Liver (tissue), 9 donors: ENCODE data around the gene ALPI. TPM values are rescaled to one million over a fixed set of nuclear protein-coding genes. Genes with fewer than 3 reads are reported as not detected.

Source experiments
- DNase-seq: peaks from one replicate; pipeline ENCODE4 v3.0.0-alpha.2; 2017; ENCODE audit warnings: low spot score
- H3K27ac ChIP-seq, 2 donors: one replicate each; pipeline ENCODE4 v1.7.0; 2013; ENCODE audit warnings: inconsistent platforms in 2 of 2, low read length in 2 of 2, control low read depth in 1 of 2, low read depth in 1 of 2, mild to moderate bottlenecking in 1 of 2
- H3K27me3 ChIP-seq, 4 donors: one replicate each; pipeline versions ENCODE4 v1.6.1 to v1.7.0; 2013; ENCODE audit warnings: low read length in 3 of 4, inconsistent platforms in 1 of 4, mild to moderate bottlenecking in 1 of 4, moderate library complexity in 1 of 4; ENCODE audit not compliant: control insufficient read depth in 4 of 4, insufficient read depth in 4 of 4
- H3K36me3 ChIP-seq, 4 donors: one replicate each; pipeline versions ENCODE4 v1.6.1 to v1.7.0; 2013; ENCODE audit warnings: low read length in 3 of 4, mild to moderate bottlenecking in 3 of 4, low read depth in 1 of 4, moderate library complexity in 1 of 4; ENCODE audit not compliant: control insufficient read depth in 4 of 4, insufficient read depth in 3 of 4
- H3K4me1 ChIP-seq, 4 donors: one replicate each; pipeline versions ENCODE4 v1.6.1 to v1.7.0; 2013; ENCODE audit warnings: low read length in 3 of 4, mild to moderate bottlenecking in 3 of 4, moderate library complexity in 1 of 4; ENCODE audit not compliant: control insufficient read depth in 4 of 4, insufficient read depth in 4 of 4
- H3K4me3 ChIP-seq, 3 donors: one replicate each; pipeline versions ENCODE4 v1.6.1 to v1.7.0; 2013; ENCODE audit warnings: low read length in 3 of 3, control low read depth in 1 of 3, low read depth in 1 of 3, mild to moderate bottlenecking in 1 of 3
- H3K9ac ChIP-seq, 2 donors: one replicate each; pipeline ENCODE4 v1.7.0; 2013; ENCODE audit warnings: low read length in 2 of 2, mild to moderate bottlenecking in 2 of 2, moderate library complexity in 2 of 2, control low read depth in 1 of 2, low read depth in 1 of 2
- H3K9me3 ChIP-seq, 4 donors: one replicate each; pipeline versions ENCODE4 v1.6.1 to v1.7.0; 2013; ENCODE audit warnings: low read length in 3 of 4; ENCODE audit not compliant: control insufficient read depth in 4 of 4
- ATF3 ChIP-seq: IDR thresholded peaks from 2 replicates; pipeline ENCODE4 v1.6.1; 2016; ENCODE audit warnings: antibody characterized with exemption
- CTCF ChIP-seq: fragments of 150-350 bp; IDR thresholded peaks from 2 replicates; pipeline ENCODE4 v1.5.1; 2017; ENCODE audit warnings: improper control_type of control experiment, low read depth, low read length; ENCODE audit not compliant: missing input control
- EGR1 ChIP-seq, 2 donors: IDR thresholded peaks; 2 replicates each; pipeline ENCODE4 v1.6.1; 2016 to 2018; ENCODE audit warnings: antibody characterized with exemption in 2 of 2, low read depth in 2 of 2
- FOXA1 ChIP-seq: IDR thresholded peaks from 2 replicates; pipeline ENCODE4 v1.6.1; 2016; ENCODE audit warnings: antibody characterized with exemption
- FOXA2 ChIP-seq: IDR thresholded peaks from 2 replicates; pipeline ENCODE4 v1.6.1; 2016; ENCODE audit warnings: antibody characterized with exemption
- GABPA ChIP-seq, 2 donors: IDR thresholded peaks in 1 of 2; conservative IDR thresholded peaks in 1 of 2; 2 replicates each; pipeline ENCODE4 v1.6.1; 2016; ENCODE audit warnings: antibody characterized with exemption in 2 of 2, mild to moderate bottlenecking in 1 of 2, moderate library complexity in 1 of 2
- HNF4A ChIP-seq, 2 donors: conservative IDR thresholded peaks; 2 replicates each; pipeline ENCODE4 v1.6.1; 2016; ENCODE audit warnings: antibody characterized with exemption in 2 of 2, mild to moderate bottlenecking in 2 of 2
- HNF4G ChIP-seq: IDR thresholded peaks from 2 replicates; pipeline ENCODE4 v1.6.1; 2016; ENCODE audit warnings: antibody characterized with exemption
- JUND ChIP-seq, 2 donors: IDR thresholded peaks; 2 replicates each; pipeline ENCODE4 v1.6.1; 2016; ENCODE audit warnings: antibody characterized with exemption in 2 of 2
- MAX ChIP-seq: IDR thresholded peaks from 2 replicates; pipeline ENCODE4 v1.6.1; 2016; ENCODE audit warnings: antibody characterized with exemption
- NR2F2 ChIP-seq: IDR thresholded peaks from 2 replicates; pipeline ENCODE4 v1.6.1; 2016; ENCODE audit warnings: antibody characterized with exemption
- RAD21 ChIP-seq, 2 donors: IDR thresholded peaks; 2 replicates each; pipeline ENCODE4 v1.6.1; 2016; ENCODE audit warnings: antibody characterized with exemption in 2 of 2, mild to moderate bottlenecking in 2 of 2
- REST ChIP-seq: IDR thresholded peaks from 2 replicates; pipeline ENCODE4 v1.6.1; 2016; ENCODE audit warnings: antibody characterized with exemption, mild to moderate bottlenecking
- RXRA ChIP-seq, 2 donors: IDR thresholded peaks; 2 replicates each; pipeline ENCODE4 v1.6.1; 2017 to 2018; ENCODE audit warnings: antibody characterized with exemption in 2 of 2, mild to moderate bottlenecking in 1 of 2
- SP1 ChIP-seq: IDR thresholded peaks from 2 replicates; pipeline ENCODE4 v1.6.1; 2018; ENCODE audit warnings: antibody characterized with exemption, mild to moderate bottlenecking
- TAF1 ChIP-seq: conservative IDR thresholded peaks from 2 replicates; pipeline ENCODE4 v1.6.1; 2016; ENCODE audit warnings: antibody characterized with exemption, mild to moderate bottlenecking
- YY1 ChIP-seq: IDR thresholded peaks from 2 replicates; pipeline ENCODE4 v1.6.1; 2016; ENCODE audit warnings: antibody characterized with exemption, mild to moderate bottlenecking
- ZBTB33 ChIP-seq: IDR thresholded peaks from 2 replicates; pipeline ENCODE4 v1.6.1; 2016; ENCODE audit warnings: antibody characterized with exemption
- WGBS: extraction: QIAGEN DNeasy Blood & Tissue Kit; methylation state at CpG from one replicate; pipeline ENCODE4 v1.1.7; 2013; 5-methylcytosine and 5-hydroxymethylcytosine counted together
- polyA plus RNA-seq, 2 donors: library from polyadenylated mRNA; stranded (reverse) in 1 of 2; unstranded in 1 of 2; fragments of 200-250 nt in 1 of 2; fragments of >200 nt in 1 of 2; fragmentation: Nextera tagmentation in 1 of 2; extraction: Ambion mirVana in 1 of 2; gene quantifications; one replicate each; pipeline versions ENCODE4 v1.2.1 to v1.2.3, GENCODE V29; 2013 to 2015
- total RNA-seq, 2 donors: library from RNA; depleted of rRNA; stranded (reverse); fragments of >200 nt; gene quantifications; one replicate each; pipeline ENCODE4 v1.2.3, GENCODE V29; 2014
- donor health status: healthy.
- donor health status: healthy.
- donor health status: healthy.
- donor health status: healthy.
- donor health status: healthy.

ALPI gene
- total and polyA plus RNA-seq, 4 donors = 0.02 TPM; not detected in 3

- no peak overlapping the region for H3K27ac ChIP-seq
- H3K27me3 ChIP-seq = peaks cover 0 to 7% (median 2%) of the 10 kb centered on the region in 4 donors
- no peak overlapping the region for H3K9ac ChIP-seq
- 87% methylated on average over 25 of the region's 25 CpGs for WGBS
- no peaks in the 10 kb centered on the region for H3K36me3 ChIP-seq
- H3K4me3 ChIP-seq = no peak overlapping the region
- H3K4me1 ChIP-seq = no peaks in the 10 kb centered on the region
- peaks cover 0 to 1% (median 0%) of the 10 kb centered on the region in 4 donors for H3K9me3 ChIP-seq
- DNase-seq = no peak
- TF ChIP-seq YY1 (no peak), FOXA2 (no peak), ZBTB33 (no peak), EGR1 (IDR thresholded peaks at IDR 0.05; ENCODE audit: low read depth in 2 of 2) (no peak), FOXA1 (no peak), RXRA (IDR thresholded peaks at IDR 0.05) (no peak), TAF1 (no peak), GABPA (IDR thresholded peaks at IDR 0.05 in 1 of 2, conservative IDR thresholded peaks at IDR 0.05 in 1 of 2) (no peak), ATF3 (no peak), HNF4A (conservative IDR thresholded peaks at IDR 0.05) (no peak), RAD21 (IDR thresholded peaks at IDR 0.05) (no peak), SP1 (no peak), MAX (no peak), HNF4G (no peak), CTCF (no peak), REST (no peak), JUND (IDR thresholded peaks at IDR 0.05) (no peak), NR2F2 (no peak)
Measured at GRCh38 chr2:232458051-232458660, 2.2 kb downstream of the ALPI start.
